Fibroblast of skin of scalp (primary cell): ENCODE measurements around the gene EPHB6.

Experiments used
- DNase-seq: peaks from one replicate; pipeline ENCODE4 v3.0.0-alpha.2; 2013

EPHB6 gene

DNA sequence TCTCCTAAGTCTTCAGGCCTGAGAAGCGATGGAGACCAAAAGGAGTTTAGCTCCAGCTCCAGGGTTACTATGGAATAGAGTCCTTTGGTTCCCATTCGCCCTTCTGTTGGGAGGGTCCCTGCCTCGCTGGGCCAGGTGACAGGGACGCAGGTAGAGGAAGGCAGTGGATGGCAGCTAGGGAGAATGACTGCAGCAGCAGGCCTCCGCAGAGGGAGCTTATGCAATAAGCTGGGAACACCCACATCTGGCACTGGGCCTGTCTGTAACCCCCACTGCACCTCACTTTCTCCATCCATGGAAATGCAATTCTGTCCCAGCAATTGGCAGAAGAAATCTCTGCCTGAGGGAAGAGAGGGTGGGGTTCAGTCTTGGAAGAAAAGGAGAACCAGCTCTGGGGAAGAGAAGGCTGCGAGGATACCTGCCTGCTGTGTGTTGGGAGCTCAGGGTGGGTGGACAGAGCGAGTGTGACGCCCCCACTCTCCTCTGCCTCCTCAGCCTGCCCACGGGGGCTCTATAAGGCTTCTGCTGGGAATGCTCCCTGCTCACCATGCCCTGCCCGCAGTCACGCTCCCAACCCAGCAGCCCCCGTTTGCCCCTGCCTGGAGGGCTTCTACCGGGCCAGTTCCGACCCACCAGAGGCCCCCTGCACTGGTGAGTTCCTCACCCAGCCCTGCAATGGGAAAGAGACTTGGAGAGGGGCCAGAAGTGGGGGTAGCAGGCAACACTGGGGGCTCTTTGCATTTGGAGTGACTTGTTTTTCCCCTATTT, 10.3 kb downstream of the EPHB6 start:
- no peak for DNase-seq

DNA sequence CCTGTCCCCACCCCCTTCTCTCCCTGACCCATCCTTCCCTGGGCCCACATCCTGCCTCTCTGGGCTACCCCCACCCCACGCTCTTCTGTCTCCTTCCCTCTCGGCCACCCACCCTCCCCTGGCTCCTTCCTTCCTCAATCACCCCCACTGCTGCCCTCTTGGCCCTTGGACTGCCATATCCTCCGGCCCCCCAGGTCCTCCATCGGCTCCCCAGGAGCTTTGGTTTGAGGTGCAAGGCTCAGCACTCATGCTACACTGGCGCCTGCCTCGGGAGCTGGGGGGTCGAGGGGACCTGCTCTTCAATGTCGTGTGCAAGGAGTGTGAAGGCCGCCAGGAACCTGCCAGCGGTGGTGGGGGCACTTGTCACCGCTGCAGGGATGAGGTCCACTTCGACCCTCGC, 10.9 kb downstream of the EPHB6 start:
- no peak for DNase-seq

DNA sequence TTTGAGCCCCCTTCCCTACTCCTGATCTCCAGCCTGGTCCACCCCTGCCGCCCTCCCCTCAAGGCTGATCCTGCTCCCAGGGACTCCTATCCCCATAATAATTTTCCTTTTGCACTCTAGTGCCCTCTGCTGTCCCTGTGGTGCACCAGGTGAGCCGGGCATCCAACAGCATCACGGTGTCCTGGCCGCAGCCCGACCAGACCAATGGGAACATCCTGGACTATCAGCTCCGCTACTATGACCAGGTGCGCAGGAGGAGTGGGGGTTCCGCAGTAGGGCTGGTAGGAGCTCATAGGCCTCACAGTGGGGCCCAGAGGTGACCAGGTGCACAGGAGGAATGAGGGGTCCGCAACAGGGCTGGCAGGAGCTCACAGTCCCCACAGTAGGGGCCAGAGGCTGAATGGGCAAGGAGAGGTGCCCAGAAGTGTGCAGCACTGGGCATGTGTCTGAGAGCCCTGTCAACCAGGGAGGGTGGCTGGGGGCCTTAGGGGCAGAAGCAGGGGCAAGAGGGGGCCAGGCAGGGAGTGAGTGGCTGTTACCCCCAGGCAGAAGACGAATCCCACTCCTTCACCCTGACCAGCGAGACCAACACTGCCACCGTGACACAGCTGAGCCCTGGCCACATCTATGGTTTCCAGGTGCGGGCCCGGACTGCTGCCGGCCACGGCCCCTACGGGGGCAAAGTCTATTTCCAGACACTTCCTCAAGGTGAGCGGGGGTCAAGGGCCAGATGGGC, 11.7 kb downstream of the EPHB6 start:
- DNase-seq = peak; percentile 9

DNA sequence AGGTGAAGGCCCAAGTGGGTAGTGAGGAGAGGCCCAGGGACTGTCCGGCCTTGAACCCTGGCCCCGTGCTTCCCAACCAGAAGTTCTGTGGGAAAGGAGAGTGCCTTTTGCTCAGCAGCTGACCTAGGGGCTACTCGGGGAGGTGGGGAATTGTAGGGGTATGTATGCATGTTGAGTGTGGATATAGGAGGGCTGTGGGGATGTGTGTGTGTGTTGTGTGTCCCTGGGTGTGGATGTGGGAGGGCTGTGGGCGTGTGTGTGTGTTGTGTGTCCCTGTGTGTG, 12.2 kb downstream of the EPHB6 start:
- no peak for DNase-seq

DNA sequence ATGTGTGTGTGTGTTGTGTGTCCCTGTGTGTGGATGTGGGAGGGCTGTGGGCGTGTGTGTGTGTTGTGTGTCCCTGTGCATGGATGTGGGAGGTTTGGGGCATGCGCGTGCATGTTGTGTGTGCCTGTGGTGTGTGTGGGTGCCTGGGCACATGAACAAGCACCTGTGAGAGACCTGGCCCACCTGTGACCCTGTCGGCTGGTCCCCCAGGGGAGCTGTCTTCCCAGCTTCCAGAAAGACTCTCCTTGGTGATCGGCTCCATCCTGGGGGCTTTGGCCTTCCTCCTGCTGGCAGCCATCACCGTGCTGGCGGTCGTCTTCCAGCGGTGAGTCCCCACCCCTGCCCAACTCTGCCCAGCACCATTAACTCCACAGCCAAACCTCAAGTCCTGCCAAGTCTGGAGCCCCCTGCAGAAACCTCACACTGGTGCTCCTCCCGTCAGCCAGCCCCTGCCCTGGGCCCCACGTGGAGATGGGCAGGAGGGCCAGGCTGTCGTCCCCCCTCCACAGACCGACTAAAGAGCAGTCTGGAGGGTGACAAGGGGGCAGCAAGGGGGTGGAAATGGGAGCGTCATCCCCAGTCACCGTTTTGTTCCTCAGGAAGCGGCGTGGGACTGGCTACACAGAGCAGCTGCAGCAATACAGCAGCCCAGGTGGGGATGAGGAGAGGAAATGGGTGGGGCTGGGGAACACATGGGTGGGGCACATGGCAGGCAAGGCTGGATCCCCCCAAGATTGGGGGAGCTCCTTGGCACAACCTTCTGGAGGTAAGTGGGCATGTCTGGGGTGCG, 12.7 kb downstream of the EPHB6 start:
- no peak for DNase-seq

DNA sequence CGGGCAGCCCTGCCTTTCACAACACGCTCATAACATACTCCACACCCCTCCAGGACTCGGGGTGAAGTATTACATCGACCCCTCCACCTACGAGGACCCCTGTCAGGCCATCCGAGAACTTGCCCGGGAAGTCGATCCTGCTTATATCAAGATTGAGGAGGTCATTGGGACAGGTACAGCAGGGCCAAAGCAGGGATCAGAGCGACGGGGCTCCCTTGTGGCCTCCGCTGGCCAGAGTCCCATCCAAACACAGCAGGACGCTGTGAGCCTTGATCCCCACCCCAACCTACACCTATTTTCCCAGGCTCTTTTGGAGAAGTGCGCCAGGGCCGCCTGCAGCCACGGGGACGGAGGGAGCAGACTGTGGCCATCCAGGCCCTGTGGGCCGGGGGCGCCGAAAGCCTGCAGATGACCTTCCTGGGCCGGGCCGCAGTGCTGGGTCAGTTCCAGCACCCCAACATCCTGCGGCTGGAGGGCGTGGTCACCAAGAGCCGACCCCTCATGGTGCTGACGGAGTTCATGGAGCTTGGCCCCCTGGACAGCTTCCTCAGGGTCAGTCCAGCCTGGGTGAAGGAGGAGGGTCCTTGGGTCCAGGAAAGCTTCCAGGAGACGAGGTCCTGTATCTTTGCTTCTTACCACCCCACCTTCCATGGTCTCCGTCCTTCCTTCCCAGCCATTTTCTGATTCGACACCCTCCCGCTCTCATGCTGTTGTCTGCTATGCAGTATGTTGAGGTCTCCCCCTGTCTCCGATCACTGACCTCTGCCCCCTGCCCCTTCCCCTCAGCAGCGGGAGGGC, 13.5 kb downstream of the EPHB6 start:
- no peak for DNase-seq

DNA sequence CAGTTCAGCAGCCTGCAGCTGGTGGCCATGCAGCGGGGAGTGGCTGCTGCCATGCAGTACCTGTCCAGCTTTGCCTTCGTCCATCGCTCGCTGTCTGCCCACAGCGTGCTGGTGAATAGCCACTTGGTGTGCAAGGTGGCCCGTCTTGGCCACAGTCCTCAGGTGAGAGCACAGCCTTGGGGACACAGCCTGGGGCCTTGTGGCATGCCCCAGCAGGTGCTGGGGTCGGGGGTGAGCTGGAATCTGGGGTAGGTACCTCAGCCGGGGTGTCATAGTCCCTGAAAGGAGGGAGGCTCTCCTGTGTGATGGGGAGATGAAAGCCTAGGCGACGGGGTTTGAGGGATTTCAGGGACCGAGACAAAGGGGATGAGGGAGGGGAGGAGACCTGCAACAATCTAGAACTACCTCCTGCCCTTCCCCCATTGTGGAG, 14.1 kb downstream of the EPHB6 start:
- DNase-seq = no peak

DNA sequence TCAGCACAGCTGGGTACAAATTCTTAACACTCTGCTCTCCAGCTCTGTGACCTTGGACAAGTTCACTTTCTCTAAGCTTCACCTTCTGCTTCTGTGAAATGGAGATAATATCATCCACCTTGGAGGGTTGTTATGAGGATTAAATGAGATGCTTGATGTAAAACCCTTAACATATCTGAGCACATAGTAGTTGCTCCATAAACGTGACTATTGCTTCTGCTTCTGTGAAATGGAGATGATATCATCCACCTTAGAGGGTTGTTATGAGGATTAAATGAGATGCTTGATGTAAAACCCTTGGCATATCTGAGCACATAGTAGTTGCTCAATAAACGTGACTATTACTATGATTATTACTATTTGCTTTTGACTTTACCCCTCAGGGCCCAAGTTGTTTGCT, 14.6 kb downstream of the EPHB6 start:
- DNase-seq = no peak

DNA sequence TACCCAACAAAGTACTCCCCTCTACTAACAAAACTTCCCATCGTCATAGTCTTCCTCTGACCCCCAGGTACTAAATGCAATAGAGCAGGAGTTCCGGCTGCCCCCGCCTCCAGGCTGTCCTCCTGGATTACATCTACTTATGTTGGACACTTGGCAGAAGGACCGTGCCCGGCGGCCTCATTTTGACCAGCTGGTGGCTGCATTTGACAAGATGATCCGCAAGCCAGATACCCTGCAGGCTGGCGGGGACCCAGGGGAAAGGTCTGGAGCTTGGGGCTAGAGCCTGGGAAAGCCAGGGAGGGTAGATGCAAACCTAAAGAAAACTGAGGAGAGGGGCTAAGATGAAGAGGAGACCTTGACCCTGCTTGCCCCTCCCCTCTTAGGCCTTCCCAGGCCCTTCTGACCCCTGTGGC, 15.3 kb downstream of the EPHB6 start:
- DNase-seq = no peak

DNA sequence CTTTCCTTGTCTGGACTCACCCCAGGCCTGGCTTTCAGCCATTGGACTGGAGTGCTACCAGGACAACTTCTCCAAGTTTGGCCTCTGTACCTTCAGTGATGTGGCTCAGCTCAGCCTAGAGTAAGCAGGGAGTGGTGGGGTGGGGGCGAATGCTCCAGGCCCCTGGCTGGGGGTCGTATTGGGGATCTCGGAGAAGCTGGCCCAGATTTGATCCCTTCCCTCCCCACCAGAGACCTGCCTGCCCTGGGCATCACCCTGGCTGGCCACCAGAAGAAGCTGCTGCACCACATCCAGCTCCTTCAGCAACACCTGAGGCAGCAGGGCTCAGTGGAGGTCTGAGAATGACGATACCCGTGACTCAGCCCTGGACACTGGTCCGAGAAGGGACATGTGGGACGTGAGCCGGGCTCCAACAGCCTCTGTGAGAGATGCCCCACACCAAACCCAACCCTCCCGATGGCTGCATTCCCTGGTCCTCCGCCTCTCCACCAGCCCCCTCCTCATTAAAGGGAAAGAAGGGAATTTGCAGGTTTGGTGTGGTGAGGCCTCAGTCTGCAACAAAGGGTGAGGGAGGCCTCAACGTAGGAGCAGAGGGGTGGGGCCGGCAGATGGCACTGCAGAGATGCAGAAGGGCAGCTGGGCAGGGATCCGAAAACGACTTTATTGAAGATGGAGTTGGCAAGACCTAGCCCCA, 15.8 kb downstream of the EPHB6 start:
- no peak for DNase-seq

DNA sequence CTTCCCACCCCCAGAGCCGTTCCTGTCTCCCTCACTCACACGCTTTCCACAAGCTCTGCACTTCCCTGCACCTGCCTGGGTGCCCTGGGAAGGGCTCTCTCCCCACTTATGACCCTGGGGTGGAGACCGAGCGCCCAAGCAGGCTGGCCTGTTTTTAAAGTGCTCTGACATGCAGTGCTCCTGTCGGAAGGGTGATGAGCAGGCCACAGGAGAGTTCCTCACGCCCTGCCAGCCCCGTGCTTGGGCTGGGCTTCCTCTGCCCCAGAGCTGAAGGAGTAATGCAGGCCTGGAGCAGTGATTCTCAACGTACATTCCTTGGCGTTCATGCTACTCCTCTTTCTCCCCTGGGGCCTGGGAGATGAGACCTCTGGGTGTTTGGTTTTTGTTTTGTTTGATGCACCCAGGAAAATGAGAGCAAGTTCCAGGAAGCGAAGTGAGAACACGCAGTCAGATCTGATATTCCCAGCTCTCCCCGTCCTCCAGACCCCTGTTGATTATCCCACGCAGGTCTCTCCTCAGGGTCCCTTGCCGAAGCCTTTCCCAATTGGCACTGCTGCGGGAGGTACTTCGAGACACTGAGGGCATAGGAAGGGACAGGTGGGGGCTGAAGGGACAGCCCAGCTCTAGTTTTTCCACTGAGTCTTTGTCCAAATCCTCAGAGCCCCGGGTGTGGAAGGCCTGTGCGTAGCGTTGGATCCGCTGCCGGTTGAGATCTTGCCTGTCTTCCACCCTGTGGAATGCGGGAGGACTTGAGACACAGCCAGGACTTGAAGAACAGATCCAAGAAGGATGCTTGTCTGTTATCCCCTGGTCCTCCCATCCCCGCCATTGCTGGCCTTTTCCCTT, 16.6 kb downstream of the EPHB6 start:
- DNase-seq = no peak

DNA sequence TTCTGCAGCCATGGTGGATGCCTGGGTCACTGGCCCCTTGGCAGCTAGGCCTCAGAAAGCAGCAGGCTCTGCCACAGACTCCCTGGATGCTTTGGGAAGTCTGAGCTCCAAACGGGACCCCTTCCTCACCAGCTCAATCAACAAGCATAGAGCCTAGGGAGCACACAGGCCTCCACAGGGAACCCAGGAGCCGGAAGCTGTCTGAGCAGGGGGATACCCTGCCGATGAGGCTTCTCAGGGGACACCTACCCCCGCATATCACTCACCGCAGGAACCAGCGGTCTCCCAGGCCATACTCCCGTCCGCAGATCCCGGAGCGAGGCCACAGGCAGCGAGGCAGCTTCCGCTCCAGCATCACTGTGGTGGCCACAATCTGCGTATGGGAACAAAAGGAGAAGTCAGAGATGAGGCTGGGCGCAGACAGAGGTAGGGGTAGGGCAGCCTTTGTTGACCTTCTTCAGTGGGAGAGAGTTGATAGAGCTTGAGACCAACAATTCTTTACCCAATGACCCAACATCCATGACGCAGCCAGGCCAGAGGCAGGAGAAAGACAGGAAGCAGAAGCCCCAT, 17.3 kb downstream of the EPHB6 start:
- no peak for DNase-seq

DNA sequence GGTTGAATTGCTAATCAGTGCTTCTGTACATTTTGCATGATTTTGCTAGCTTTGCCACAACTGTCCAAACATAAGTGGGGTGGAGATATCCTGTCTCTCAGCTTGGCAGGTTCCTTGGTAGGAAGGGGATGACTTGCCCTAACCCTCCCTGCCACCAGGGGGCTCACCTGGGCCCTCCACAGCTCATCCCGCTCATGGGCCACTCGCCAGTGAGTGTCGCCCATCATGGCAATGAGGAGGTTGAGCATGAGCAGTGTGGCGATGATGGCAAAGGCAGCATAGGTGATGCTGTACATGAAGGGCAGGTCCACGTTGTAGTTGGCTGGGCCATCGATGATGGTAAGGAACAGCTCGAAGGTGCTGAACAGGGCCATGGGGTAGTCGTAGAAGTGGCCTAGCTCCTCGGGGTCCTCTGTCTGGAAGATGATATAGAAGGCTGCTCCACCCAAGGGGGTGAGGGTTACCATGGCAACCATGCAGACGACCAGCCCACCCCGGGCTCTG, 18.5 kb downstream of the EPHB6 start:
- no peak for DNase-seq

DNA sequence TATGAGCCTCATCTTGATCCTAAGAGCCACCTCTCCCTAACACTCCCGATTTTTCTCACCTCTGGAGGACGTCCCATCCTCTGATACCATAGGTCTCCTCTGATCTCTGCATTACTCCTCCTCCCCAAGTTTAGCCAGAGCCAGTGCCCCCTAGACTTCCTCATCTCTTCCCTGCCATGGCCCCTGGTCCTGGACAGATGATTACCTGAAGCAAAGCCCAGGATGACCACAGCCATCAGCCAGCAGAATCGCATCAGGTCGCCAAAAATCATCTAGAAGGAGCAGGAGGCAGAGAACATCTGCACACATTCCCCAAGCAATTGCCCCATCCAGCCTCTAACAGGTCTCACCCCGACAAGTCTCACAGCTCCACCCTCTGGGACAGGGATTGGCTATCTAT, 19.0 kb downstream of the EPHB6 start:
- DNase-seq = no peak

DNA sequence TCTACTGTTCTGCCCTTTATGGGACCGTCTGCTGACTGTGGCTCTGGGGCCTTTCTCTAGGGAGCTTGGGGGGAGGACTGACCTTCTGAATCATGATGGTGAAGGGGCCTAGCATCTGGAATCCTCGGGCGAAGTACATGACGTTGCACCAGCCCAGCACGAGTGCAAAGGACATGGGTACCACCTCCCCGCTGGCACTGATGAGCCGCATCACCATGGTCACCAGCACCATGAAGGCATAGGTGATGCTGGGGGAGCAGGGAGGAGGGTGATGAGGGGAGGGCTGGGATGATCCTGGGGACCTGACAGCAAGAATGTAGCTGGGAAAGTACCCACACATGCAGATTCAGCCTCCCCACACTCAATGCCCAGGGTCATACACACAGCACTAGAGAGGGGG, 19.5 kb downstream of the EPHB6 start:
- no peak for DNase-seq

DNA sequence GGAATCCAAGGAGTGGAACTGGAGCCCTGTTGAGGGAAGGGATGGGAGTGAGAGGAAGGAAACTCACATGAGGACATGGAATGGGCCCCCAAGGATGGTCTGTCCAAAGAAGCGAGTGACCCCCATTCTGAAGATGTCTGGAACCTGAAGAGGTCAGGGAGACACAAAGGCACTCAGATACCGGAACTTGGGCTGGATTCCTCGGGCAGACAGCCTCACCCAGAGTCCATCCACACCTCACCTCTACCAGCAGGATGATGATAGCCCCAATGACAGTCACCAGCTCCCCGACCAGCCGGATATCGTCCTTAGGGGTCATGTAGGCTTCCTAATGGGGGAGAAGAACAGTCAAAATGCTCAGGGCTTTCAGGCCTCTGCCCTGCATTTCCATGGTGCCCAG, 20.0 kb downstream of the EPHB6 start:
- no peak for DNase-seq

DNA sequence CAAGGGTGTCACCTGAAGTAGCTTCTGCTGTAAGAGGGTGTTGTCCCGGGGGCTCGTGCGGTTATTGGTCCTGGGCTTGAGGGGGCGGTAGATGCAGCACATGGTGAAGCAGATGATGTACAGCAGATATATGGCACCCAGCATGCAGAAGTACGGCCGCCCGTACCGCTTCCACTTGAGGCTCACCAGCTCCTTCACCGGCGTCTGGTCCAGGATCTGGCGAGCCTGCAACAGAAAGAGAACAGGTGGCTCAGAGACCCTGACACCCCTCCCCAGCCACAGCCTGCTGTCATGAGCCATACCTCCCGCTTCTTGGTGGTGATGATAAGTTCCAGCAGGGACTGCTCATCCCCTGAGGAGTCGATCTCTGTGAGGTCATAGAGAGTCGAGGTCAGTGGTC, 20.6 kb downstream of the EPHB6 start:
- no peak for DNase-seq

DNA sequence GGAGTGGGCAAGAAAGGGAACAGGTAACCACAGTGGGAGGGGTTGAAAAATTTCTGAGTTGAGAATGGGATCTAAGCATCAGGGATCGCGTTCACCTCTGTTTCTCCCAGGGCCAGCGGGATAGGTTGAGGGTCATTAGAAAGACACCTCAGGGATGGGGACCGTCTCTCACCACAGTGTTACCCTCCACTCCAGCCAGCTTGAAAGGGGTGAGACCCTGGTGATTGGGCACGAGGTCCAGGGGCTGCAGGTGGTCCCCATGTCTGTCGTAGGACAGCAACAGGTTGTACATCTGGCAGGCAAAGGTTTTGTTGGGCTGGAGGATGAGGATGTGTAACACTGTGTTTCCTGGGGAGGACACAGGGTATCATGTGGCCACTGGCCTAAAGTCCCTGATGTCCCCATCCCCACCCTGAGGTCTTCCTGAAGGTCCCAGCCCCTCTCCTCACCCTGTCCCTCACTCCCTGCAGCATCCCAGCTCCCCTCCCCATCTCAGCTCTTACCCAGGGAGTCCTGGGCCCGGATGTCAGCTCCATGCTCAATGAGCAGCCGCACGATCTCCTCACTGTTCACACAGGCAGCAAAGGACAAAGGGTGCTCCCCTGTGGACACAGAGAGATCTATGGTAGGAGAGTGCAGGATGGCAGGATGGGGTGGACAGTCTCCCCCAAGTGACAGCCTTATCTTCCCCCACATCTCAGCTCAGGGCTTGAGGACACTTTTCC, 21.5 kb downstream of the EPHB6 start:
- no peak for DNase-seq

DNA sequence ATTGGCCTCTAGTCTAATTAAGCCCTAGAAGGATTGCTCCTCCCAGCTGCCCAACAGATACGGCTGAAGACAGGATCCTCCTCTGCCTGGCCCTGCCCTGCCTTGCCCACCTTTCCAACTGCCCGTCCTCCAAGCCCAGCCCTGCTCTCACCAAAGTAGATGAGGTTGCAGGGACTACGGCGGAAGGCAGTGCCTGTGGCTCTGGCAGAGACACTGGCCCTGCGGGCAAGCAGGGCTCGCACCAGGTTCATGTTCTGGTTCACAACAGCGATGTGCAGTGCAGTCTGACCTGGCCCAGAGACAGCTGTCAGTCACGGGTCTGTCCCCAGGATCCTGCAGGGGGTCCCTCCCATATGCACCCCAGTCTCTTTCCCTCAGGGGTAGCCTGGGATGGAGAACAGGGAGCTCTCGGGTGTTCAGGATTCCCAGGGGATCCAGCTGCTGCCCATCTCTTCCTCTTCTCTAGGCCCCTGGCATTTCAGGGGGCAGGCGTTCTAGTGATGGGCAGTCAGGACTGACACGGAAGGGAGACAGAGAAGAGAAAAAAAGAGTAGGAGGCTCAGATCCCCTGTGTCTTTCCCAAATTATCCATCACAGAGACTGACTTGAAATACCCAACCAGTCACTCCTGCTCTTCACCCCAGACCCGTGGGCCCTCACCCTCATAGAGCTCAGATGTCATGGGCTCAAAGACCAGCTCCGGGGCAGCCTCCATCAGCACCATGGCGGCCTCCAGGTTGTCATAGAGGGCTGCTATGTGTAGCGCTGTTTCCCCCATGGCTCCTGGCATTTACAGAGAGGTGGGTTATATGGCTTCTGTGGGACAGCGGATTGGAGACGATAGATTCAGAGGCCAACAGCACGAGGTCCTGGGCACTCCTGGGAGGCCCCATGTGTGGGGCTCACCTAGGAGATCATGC, 22.4 kb downstream of the EPHB6 start:
- DNase-seq = no peak
